ENCODE results near the gene BPIFB3.

Gene BPIFB3

GRCh38 chr20:33015114-33015484, 38.6 kb upstream of the BPIFB3 start:
- DNase-seq (ENCODE audit: insufficient read length, low spot score) = no peak
- TF ChIP-seq POLR2AphosphoS5 (IDR thresholded peaks at IDR 0.05; ENCODE audit: low read depth, low read length) (no peak), TAF1 (IDR thresholded peaks at IDR 0.05; ENCODE audit: low read depth, low read length) (no peak), POU2F2 (IDR thresholded peaks at IDR 0.05; ENCODE audit: low read depth, low read length) (no peak), SPI1 (IDR thresholded peaks at IDR 0.05; ENCODE audit: low read depth, low read length) (no peak), PAX5 (IDR thresholded peaks at IDR 0.05; ENCODE audit: insufficient read depth, low read length, severe bottlenecking) (no peak), POLR2A (IDR thresholded peaks at IDR 0.05; ENCODE audit: low read depth, low read length) (no peak)
- FAIRE-seq = no peak

GRCh38 chr20:33015700-33016580, 37.8 kb upstream of the BPIFB3 start:
- DNase-seq (ENCODE audit: insufficient read length, low spot score) = no peak
- no peak for FAIRE-seq
- TF ChIP-seq POLR2A (IDR thresholded peaks at IDR 0.05; ENCODE audit: low read depth, low read length) (no peak), TAF1 (IDR thresholded peaks at IDR 0.05; ENCODE audit: low read depth, low read length) (no peak), PAX5 (IDR thresholded peaks at IDR 0.05; ENCODE audit: insufficient read depth, low read length, severe bottlenecking) (no peak), POLR2AphosphoS5 (IDR thresholded peaks at IDR 0.05; ENCODE audit: low read depth, low read length) (no peak), SPI1 (IDR thresholded peaks at IDR 0.05; ENCODE audit: low read depth, low read length) (no peak), POU2F2 (IDR thresholded peaks at IDR 0.05; ENCODE audit: low read depth, low read length) (no peak)

GRCh38 chr20:33016581-33017109, 37.1 kb upstream of the BPIFB3 start:
- DNase-seq (ENCODE audit: insufficient read length, low spot score) (no peak), FAIRE-seq (no peak)
- no peak for TF ChIP-seq SPI1 (IDR thresholded peaks at IDR 0.05; ENCODE audit: low read depth, low read length)
- no peak for TF ChIP-seq POLR2AphosphoS5 (IDR thresholded peaks at IDR 0.05; ENCODE audit: low read depth, low read length)
- no peak for TF ChIP-seq TAF1 (IDR thresholded peaks at IDR 0.05; ENCODE audit: low read depth, low read length)

GRCh38 chr20:33017542-33017941, 36.2 kb upstream of the BPIFB3 start:
- DNase-seq (ENCODE audit: insufficient read length, low spot score) (no peak), FAIRE-seq (no peak)
- TF ChIP-seq POLR2A (IDR thresholded peaks at IDR 0.05; ENCODE audit: low read depth, low read length) = no peak
- no peak for TF ChIP-seq TAF1 (IDR thresholded peaks at IDR 0.05; ENCODE audit: low read depth, low read length)
- TF ChIP-seq SPI1 (IDR thresholded peaks at IDR 0.05; ENCODE audit: low read depth, low read length) = no peak
- TF ChIP-seq PAX5 (IDR thresholded peaks at IDR 0.05; ENCODE audit: insufficient read depth, low read length, severe bottlenecking) = no peak

GRCh38 chr20:33018169-33018931, 35.4 kb upstream of the BPIFB3 start:
- no peak for TF ChIP-seq PAX5 (IDR thresholded peaks at IDR 0.05; ENCODE audit: insufficient read depth, low read length, severe bottlenecking)
- TF ChIP-seq POU2F2 (IDR thresholded peaks at IDR 0.05; ENCODE audit: low read depth, low read length) = no peak
- no peak for TF ChIP-seq TAF1 (IDR thresholded peaks at IDR 0.05; ENCODE audit: low read depth, low read length)
- TF ChIP-seq SPI1 (IDR thresholded peaks at IDR 0.05; ENCODE audit: low read depth, low read length) = no peak
- TF ChIP-seq POLR2AphosphoS5 (IDR thresholded peaks at IDR 0.05; ENCODE audit: low read depth, low read length) = no peak
- TF ChIP-seq POLR2A (IDR thresholded peaks at IDR 0.05; ENCODE audit: low read depth, low read length) = no peak
- no peak for FAIRE-seq
- DNase-seq (ENCODE audit: insufficient read length, low spot score) = no peak

GRCh38 chr20:33019465-33020277, 34.0 kb upstream of the BPIFB3 start:
- TF ChIP-seq PAX5 (IDR thresholded peaks at IDR 0.05; ENCODE audit: insufficient read depth, low read length, severe bottlenecking) (no peak), POLR2AphosphoS5 (IDR thresholded peaks at IDR 0.05; ENCODE audit: low read depth, low read length) (no peak), TAF1 (IDR thresholded peaks at IDR 0.05; ENCODE audit: low read depth, low read length) (no peak), POU2F2 (IDR thresholded peaks at IDR 0.05; ENCODE audit: low read depth, low read length) (no peak), POLR2A (IDR thresholded peaks at IDR 0.05; ENCODE audit: low read depth, low read length) (no peak), SPI1 (IDR thresholded peaks at IDR 0.05; ENCODE audit: low read depth, low read length) (no peak)
- DNase-seq (ENCODE audit: insufficient read length, low spot score) = no peak
- no peak for FAIRE-seq

GRCh38 chr20:33020278-33021161, 33.2 kb upstream of the BPIFB3 start:
- no peak for TF ChIP-seq POLR2A (IDR thresholded peaks at IDR 0.05; ENCODE audit: low read depth, low read length)
- TF ChIP-seq SPI1 (IDR thresholded peaks at IDR 0.05; ENCODE audit: low read depth, low read length) = no peak
- TF ChIP-seq POLR2AphosphoS5 (IDR thresholded peaks at IDR 0.05; ENCODE audit: low read depth, low read length) = no peak
- FAIRE-seq (no peak), DNase-seq (ENCODE audit: insufficient read length, low spot score) (no peak)

GRCh38 chr20:33021879-33022278, 31.8 kb upstream of the BPIFB3 start:
- DNase-seq (ENCODE audit: insufficient read length, low spot score) = no peak
- FAIRE-seq = no peak
- TF ChIP-seq PAX5 (IDR thresholded peaks at IDR 0.05; ENCODE audit: insufficient read depth, low read length, severe bottlenecking) = no peak
- TF ChIP-seq TAF1 (IDR thresholded peaks at IDR 0.05; ENCODE audit: low read depth, low read length) = no peak
- TF ChIP-seq POU2F2 (IDR thresholded peaks at IDR 0.05; ENCODE audit: low read depth, low read length) = no peak
- no peak for TF ChIP-seq POLR2AphosphoS5 (IDR thresholded peaks at IDR 0.05; ENCODE audit: low read depth, low read length)
